ENCODE data around the gene ALAS1. TPM values are rescaled to one million over a fixed set of nuclear protein-coding genes. Genes with fewer than 3 reads are reported as not detected.

Gene ALAS1
- total RNA-seq, 1 experiment from 2014 or later, result 29.2 TPM

DNA sequence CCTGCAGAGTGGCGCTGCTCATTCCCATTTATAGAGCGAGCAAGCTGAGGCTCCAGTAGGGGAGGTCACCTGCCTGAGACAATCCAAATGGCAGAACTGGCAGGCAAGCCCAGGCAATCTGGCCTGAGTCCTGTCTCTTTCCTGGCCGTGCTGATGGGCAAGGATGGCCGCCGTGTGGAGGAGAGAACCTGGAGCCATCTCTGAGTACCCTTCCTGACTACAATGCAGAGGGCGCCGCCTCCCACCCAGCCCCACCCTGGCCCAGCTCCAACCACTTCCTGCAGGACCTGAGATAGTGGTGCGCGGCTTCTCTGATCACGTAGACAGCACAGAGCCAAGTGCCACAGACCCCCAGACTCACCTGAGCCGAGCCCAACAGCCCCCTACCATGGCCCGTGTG lies 20.5 kb downstream of the ALAS1 start:
- BruUV-seq (replicated peaks), result no TSS peak
- Mint-ChIP-seq H3K4me1 (ENCODE audit: insufficient read depth, unreplicated experiment) (peaks cover 13% of the 10 kb centered on the region), H3K27ac (ENCODE audit: low read depth, unreplicated experiment) (no peak overlapping the region), H3K9me3 (ENCODE audit: unreplicated experiment) (no peaks in the 10 kb centered on the region), H3K27me3 (ENCODE audit: insufficient read depth, unreplicated experiment) (no peaks in the 10 kb centered on the region), H3K36me3 (ENCODE audit: insufficient read depth, unreplicated experiment) (peaks cover 29% of the 10 kb centered on the region), H3K4me3 (ENCODE audit: unreplicated experiment) (no peak overlapping the region)
- CTCF ChIA-PET, result interaction anchor here (0.5 to 13.0 kb wide), 8 partner anchors 9 to 225 kb away, joined by 3 to 175 read pairs (median 4); partner anchors contain the start of gene TWF2
- DNase-seq (ENCODE audit: unreplicated experiment), result no peak
- intact Hi-C loops (cut with micrococcal nuclease), result loop anchor here (10.0 kb wide), 1 partner anchor 214 kb away; no protein-coding TSS in a partner anchor
- POLR2A ChIA-PET, result interaction anchor here (4.2 kb wide), 1 partner anchor 60 kb away, joined by 17 read pairs; the partner anchor contains the start of gene WDR82
- TF ChIP-seq, protein P1, sequence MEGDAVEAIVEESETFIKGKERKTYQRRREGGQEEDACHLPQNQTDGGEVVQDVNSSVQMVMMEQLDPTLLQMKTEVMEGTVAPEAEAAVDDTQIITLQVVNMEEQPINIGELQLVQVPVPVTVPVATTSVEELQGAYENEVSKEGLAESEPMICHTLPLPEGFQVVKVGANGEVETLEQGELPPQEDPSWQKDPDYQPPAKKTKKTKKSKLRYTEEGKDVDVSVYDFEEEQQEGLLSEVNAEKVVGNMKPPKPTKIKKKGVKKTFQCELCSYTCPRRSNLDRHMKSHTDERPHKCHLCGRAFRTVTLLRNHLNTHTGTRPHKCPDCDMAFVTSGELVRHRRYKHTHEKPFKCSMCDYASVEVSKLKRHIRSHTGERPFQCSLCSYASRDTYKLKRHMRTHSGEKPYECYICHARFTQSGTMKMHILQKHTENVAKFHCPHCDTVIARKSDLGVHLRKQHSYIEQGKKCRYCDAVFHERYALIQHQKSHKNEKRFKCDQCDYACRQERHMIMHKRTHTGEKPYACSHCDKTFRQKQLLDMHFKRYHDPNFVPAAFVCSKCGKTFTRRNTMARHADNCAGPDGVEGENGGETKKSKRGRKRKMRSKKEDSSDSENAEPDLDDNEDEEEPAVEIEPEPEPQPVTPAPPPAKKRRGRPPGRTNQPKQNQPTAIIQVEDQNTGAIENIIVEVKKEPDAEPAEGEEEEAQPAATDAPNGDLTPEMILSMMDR (IDR thresholded peaks at IDR 0.05; ENCODE audit: unreplicated experiment), result no peak

DNA sequence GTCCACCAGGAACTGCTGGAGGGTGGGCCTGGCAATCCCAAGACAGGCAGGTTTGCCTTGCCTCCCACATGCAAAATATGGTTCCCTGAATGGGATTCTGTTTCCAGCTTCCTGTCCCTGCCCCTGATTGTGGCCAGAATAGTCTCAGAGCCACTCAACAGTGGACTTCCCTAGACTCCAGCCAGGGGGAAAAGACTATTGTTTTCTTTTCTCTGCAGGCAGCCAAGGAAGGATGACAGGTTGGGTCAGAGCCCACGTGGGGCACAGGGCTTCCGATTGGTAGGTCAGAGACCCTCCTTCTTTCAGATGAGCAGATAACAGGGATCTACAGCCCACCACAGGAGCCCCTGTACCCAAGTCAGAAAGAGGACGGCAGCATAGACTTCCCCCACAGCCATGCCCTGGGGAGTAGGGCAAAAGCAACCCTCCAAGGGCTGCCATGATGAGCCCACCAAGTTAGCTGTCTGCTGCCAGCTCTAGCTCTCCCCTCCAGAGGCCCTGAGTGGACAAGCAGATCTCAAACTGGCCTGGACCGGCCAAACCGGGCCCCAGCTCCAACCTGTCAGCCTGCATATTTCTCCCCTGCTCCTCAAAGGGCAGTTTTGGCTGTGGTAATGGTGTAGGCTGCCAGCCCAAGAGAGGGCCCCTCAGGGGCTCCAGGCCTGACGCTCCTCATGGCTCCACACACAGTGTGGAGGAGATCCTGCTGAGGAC lies 21.1 kb downstream of the ALAS1 start:
- Mint-ChIP-seq H3K27me3 (ENCODE audit: insufficient read depth, unreplicated experiment) (no peaks in the 10 kb centered on the region), H3K4me1 (ENCODE audit: insufficient read depth, unreplicated experiment) (peaks cover 13% of the 10 kb centered on the region), H3K27ac (ENCODE audit: low read depth, unreplicated experiment) (no peak overlapping the region), H3K36me3 (ENCODE audit: insufficient read depth, unreplicated experiment) (peaks cover 23% of the 10 kb centered on the region), H3K4me3 (ENCODE audit: unreplicated experiment) (no peak overlapping the region), H3K9me3 (ENCODE audit: unreplicated experiment) (no peaks in the 10 kb centered on the region)
- TF ChIP-seq, protein P1 (IDR thresholded peaks at IDR 0.05; ENCODE audit: unreplicated experiment), result no peak
- BruUV-seq (replicated peaks), result no TSS peak
- no peak for DNase-seq (ENCODE audit: unreplicated experiment)
- ChIA-PET POLR2A (interaction anchor here (0.6 to 4.2 kb wide), 3 partner anchors 29 to 66 kb away, joined by 3 to 17 read pairs (median 4); partner anchors contain the start of gene WDR82), CTCF (interaction anchor here (0.5 to 13.0 kb wide), 20 partner anchors 9 to 241 kb away, joined by 3 to 175 read pairs (median 4); partner anchors contain the start of genes ACY1, TWF2 and WDR82)
- intact Hi-C loops (cut with micrococcal nuclease), result loop anchor here (10.0 kb wide), 1 partner anchor 214 kb away; no protein-coding TSS in a partner anchor

- Mint-ChIP-seq H3K4me3 (ENCODE audit: unreplicated experiment) (no peak overlapping the region), H3K36me3 (ENCODE audit: insufficient read depth, unreplicated experiment) (peaks cover 10% of the 10 kb centered on the region), H3K27ac (ENCODE audit: low read depth, unreplicated experiment) (no peak overlapping the region), H3K9me3 (ENCODE audit: unreplicated experiment) (no peaks in the 10 kb centered on the region), H3K4me1 (ENCODE audit: insufficient read depth, unreplicated experiment) (peaks cover 15% of the 10 kb centered on the region), H3K27me3 (ENCODE audit: insufficient read depth, unreplicated experiment) (no peaks in the 10 kb centered on the region)
- TF ChIP-seq, protein P1 (IDR thresholded peaks at IDR 0.05; ENCODE audit: unreplicated experiment), result peak; percentile 81
- intact Hi-C loops (cut with micrococcal nuclease), result no loop called here
- peak; percentile 82 for DNase-seq (ENCODE audit: unreplicated experiment)
- ChIA-PET CTCF (interaction anchor here (0.5 to 13.0 kb wide), 46 partner anchors 11 to 381 kb away, joined by 3 to 175 read pairs (median 4); partner anchors contain the start of genes ACY1, POC1A, RPL29 and TWF2), POLR2A (interaction anchor here (0.7 to 4.2 kb wide), 5 partner anchors 16 to 167 kb away, joined by 3 to 17 read pairs (median 3); partner anchors contain the start of gene WDR82)
- no TSS peak for BruUV-seq (replicated peaks)
Observed at GRCh38 chr3:52220380-52221026, 22.5 kb downstream of the ALAS1 start.

GRCh38 chr3:52221141-52221562 lies 23.2 kb downstream of the ALAS1 start:
- Mint-ChIP-seq H3K36me3 (ENCODE audit: insufficient read depth, unreplicated experiment) (peaks cover 7% of the 10 kb centered on the region), H3K9me3 (ENCODE audit: unreplicated experiment) (no peaks in the 10 kb centered on the region), H3K27ac (ENCODE audit: low read depth, unreplicated experiment) (no peak overlapping the region), H3K27me3 (ENCODE audit: insufficient read depth, unreplicated experiment) (no peaks in the 10 kb centered on the region), H3K4me3 (ENCODE audit: unreplicated experiment) (no peak overlapping the region), H3K4me1 (ENCODE audit: insufficient read depth, unreplicated experiment) (peaks cover 21% of the 10 kb centered on the region)
- no peak for DNase-seq (ENCODE audit: unreplicated experiment)
- no TSS peak for BruUV-seq (replicated peaks)
- TF ChIP-seq, protein P1 (IDR thresholded peaks at IDR 0.05; ENCODE audit: unreplicated experiment), result no peak
- intact Hi-C loops (cut with micrococcal nuclease), result no loop called here
- POLR2A ChIA-PET, result interaction anchor here (0.7 to 4.2 kb wide), 4 partner anchors 17 to 168 kb away, joined by 3 to 17 read pairs (median 4); partner anchors contain the start of gene WDR82
- CTCF ChIA-PET, result interaction anchor here (0.5 to 13.0 kb wide), 38 partner anchors 11 to 382 kb away, joined by 3 to 175 read pairs (median 4); partner anchors contain the start of genes POC1A, TWF2 and WDR82

Measured in MCF 10A (cell line).